Measurements from ENCODE around the gene LMNTD2. TPM values are rescaled to one million over a fixed set of nuclear protein-coding genes. Genes with fewer than 3 reads are reported as not detected.

Gene LMNTD2
- total and polyA plus RNA-seq, 2 of the 13 experiments (the other 11 are each of a cell fraction or from before 2014, with no cell fraction given), result 1.1 to 3.1 TPM

GRCh38 chr11:544817-545166 is 15.7 kb downstream of the LMNTD2 start:
- DNase-seq (ENCODE audit: low spot score), result no peak
- Histone ChIP-seq H3K36me3 (replicated peaks in 1 of 2; ENCODE audit: control insufficient read depth in 1 of 2, insufficient read depth in 2 of 2, low read length in 2 of 2) (no peaks in the 10 kb centered on the region), H3K4me2 (ENCODE audit: low read depth, low read length) (no peak overlapping the region), H3K4me1 (ENCODE audit: insufficient read depth, low read length) (peaks cover 71% of the 10 kb centered on the region), H3K27me3 (ENCODE audit: control insufficient read depth in 1 of 2, insufficient read depth in 2 of 2, low read length in 2 of 2) (peaks cover 10 to 40% of the 10 kb centered on the region in 2 experiments), H3K79me2 (ENCODE audit: insufficient read depth, low read length) (no peaks in the 10 kb centered on the region), H3K9me3 (ENCODE audit: low read length) (no peaks in the 10 kb centered on the region), H2AFZ (ENCODE audit: low read length) (no peak overlapping the region), H3K9ac (ENCODE audit: insufficient read depth, low read depth, low read length) (no peak overlapping the region), H3K4me3 (replicated peaks in 1 of 3; ENCODE audit: insufficient read depth in 1 of 3, low read depth in 2 of 3, low read length in 3 of 3) (no peak overlapping the region), H4K20me1 (ENCODE audit: insufficient read depth, low read length) (no peaks in the 10 kb centered on the region), H3K27ac (ENCODE audit: extremely low read length, insufficient read depth, low read length) (no peak overlapping the region)
- CTCF ChIA-PET (ENCODE audit: low intra/inter-chr PET ratio, low total read pairs), result no interaction called here
- WGBS (ENCODE audit: low lambda C conversion rate), result 50% methylated on average over 1 of the region's 5 CpGs
- TF ChIP-seq ESRRA (CRISPR knock-in tag; IDR thresholded peaks at IDR 0.05; ENCODE audit: low read depth) (no peak), ZHX1 (CRISPR knock-in tag; IDR thresholded peaks at IDR 0.05; ENCODE audit: low read depth) (no peak), KLF15 (CRISPR knock-in tag; IDR thresholded peaks at IDR 0.05; ENCODE audit: borderline replicate concordance) (no peak), RERE (CRISPR knock-in tag; IDR thresholded peaks at IDR 0.05; ENCODE audit: low read depth) (no peak), ZNF629 (CRISPR knock-in tag; conservative IDR thresholded peaks at IDR 0.05) (no peak), PBX3 (CRISPR knock-in tag; IDR thresholded peaks at IDR 0.05; ENCODE audit: borderline replicate concordance) (no peak), WIZ (CRISPR knock-in tag; IDR thresholded peaks at IDR 0.05) (no peak), ZNF790 (CRISPR knock-in tag; IDR thresholded peaks at IDR 0.05; ENCODE audit: borderline replicate concordance) (no peak)
- no peak for ATAC-seq
- POLR2A ChIA-PET, result interaction anchor here (1.1 kb wide), 2 partner anchors 9 kb away, joined by 3 to 4 read pairs; partner anchors contain the start of gene HRAS
- intact Hi-C loops (cut with micrococcal nuclease; ENCODE audit: unreplicated experiment) (no loop called here), in situ Hi-C loops (cut with HindIII; ENCODE audit: extremely low pct_ligation_motif_present, low pct_unique_long_range_greater_than_20kb) (no loop called here)
- no TSS peak for BruUV-seq (replicated peaks)
- no peak for FAIRE-seq

All from HepG2 (cell line).